GM19238 (cell line): ENCODE results near the gene IRAK2.
"Not testable (repeated sequence)": the region's sequence is repeated elsewhere in the genome, so short reads cannot be mapped to it uniquely, and the experiment has no call there.

Source experiments
- DNase-seq: peaks from one replicate; pipeline ENCODE4 v3.0.0; 2011; ENCODE audit warnings: low spot score; ENCODE audit not compliant: insufficient read length

Gene IRAK2

GRCh38 chr3:10164546-10165393 lies at the start of gene IRAK2:
Gene IRAK2 (plus strand): TSS chr3:10164919. CDS start chr3:10164955, 36 bp downstream.
- DNase-seq, result peak; percentile 73

GRCh38 chr3:10115326-10116137 lies 49.2 kb upstream of the IRAK2 start, which contains the start of gene BRK1:
Gene BRK1 (plus strand): TSS chr3:10115675. CDS start chr3:10115702, 27 bp downstream.
- peak; percentile 98 for DNase-seq

DNA sequence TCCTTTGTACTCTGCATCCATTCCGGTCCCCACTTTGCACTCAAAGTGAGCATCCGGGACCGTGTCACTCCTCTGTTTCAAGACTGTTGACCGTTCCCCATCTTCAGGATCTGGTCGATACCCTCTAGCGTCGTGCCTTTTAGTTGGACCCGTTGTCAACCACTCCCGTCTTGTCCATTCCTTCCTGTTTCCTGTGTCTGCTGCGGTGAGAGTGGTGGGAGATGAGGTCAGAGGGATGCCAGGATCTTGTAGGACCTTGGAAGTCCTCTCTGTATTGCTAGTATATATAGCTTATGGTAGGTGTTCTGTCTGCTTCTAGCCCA lies 48.6 kb upstream of the IRAK2 start:
- no peak for DNase-seq

- DNase-seq, result no peak
Observed at GRCh38 chr3:10116928-10117327, 47.8 kb upstream of the IRAK2 start.

- no peak for DNase-seq
Observed at GRCh38 chr3:10119376-10119775, 45.3 kb upstream of the IRAK2 start.

DNA sequence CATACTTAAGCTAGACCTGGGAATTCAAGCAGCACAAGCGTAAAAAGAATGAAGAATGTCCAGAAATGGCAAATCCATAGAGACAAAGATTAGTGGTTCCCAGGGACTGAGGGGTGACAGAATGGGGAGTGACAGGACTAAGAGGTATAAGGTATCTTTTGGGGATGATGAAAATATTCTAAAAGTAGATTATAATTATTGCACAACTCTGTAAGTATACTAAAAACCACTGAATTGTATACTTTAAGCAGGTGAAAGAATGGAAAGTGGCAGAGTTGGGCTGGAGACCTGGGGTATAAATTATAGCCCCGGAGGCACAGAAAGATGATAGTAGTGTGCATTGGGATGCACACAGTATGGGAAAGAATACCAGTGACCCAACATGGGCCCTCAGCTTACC lies 43.7 kb upstream of the IRAK2 start:
- no peak for DNase-seq

DNA sequence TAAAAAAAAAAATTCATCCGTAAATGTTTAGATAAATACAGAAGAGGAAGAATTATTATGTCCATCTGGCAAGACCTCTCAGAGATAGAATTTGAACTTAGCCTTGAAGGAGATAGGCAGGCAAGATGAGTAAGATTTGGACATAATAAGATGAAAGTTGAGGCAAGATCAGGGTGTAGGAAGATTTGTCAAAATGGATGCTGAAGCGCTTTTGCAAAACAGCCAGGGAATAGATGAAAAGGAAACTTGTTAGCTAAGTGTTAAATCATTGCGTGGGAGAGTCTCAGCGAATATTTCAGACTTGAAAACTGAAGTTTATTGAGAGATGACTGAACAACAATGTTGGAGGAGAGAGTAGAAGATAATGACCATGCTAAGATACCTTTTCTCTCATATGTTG lies 42.0 kb upstream of the IRAK2 start:
- DNase-seq, result no peak

- DNase-seq, result not testable (repeated sequence)
Observed at GRCh38 chr3:10135872-10136271, 28.8 kb upstream of the IRAK2 start.

DNA sequence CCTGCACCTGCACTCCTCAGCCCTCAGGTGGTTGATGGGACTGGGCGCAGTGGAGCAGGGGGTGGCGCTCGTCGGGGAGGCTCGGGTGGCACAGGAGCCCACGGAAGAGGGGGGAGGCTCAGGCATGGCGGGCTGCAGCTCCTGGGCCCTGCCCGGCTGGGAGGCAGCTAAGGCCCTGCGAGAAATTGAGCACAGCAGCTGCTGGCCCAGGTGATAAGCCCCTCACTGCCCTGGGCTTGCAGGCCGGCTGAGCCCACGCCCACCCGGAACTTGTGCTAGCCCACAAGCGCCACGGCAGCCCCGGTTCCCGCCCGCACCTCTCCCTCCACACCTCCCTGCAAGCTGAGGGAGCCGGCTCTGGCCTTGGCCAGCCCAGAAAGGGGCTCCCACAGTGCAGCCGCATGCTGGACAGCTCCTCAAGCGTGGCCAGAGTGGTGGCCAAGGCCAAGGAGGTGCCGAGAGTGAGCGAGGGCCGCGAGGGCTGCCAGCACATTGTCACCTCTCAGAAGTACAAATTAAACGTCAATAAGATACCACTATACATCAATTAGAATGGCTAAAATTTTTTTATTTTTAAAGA lies 28.2 kb upstream of the IRAK2 start:
- DNase-seq, result no peak

DNA sequence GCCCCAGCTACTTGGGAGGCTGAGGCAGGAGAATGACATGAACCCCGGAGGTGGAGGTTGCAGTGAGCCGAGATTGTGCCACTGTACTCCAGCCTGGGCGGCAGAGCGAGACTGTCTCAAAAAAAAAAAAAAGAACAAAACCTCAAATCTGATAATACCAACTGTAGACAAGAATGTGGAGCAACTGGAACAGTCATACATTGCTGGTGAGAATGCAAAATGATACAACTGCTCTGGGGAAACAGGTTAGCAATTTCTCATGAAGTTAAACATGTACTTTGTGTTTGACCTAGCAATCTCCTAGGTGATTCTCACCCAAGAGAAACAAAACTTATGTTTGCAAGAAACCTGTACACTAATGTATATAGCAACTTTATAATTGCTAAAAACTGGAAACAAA lies 27.5 kb upstream of the IRAK2 start:
- DNase-seq, result no peak

GRCh38 chr3:10140996-10141546 lies 23.6 kb upstream of the IRAK2 start:
- DNase-seq, result no peak

- DNase-seq, result no peak
Observed at GRCh38 chr3:10142707-10143560, 21.8 kb upstream of the IRAK2 start.

DNA sequence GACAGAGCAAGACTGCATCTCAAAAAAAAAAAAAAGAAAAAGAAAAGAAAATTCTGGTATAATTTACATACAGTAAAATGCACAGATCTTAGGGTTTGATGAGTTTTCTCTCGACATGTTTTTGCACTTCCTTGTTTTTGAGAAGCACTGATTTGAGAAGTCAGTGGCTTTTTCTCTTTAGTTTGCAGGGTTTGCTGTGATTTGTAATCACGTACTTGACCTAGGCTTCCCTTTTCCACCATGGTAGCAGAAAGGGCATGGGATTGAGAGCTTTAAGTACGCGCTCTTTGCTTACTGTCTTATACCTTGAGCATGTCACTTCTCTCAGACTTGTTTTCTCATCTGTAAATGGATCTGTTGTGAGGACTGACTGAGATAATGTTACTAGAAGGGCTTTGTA lies 19.0 kb upstream of the IRAK2 start:
- no peak for DNase-seq

DNA sequence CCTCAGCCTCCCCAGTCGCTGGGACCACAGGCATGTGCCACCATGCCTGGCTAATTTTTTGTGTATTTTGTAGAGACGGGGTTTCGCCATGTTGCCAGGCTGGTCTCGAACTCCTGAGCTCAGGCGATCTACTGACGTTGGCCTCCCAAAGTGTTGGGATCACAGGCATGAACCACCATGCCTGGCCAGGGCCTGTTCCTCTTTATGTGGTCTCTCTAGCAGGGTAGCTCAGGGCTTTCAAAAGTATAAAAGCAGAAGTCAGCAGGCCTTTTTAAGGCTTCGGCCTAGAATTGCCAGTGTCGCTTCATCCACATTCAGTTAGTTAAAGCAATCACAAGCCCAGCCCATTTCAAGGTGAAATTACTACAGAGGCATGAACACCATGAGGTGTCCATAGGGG lies 15.5 kb upstream of the IRAK2 start:
- DNase-seq, result no peak

- DNase-seq, result no peak
Observed at GRCh38 chr3:10150987-10151386, 13.7 kb upstream of the IRAK2 start.

DNA sequence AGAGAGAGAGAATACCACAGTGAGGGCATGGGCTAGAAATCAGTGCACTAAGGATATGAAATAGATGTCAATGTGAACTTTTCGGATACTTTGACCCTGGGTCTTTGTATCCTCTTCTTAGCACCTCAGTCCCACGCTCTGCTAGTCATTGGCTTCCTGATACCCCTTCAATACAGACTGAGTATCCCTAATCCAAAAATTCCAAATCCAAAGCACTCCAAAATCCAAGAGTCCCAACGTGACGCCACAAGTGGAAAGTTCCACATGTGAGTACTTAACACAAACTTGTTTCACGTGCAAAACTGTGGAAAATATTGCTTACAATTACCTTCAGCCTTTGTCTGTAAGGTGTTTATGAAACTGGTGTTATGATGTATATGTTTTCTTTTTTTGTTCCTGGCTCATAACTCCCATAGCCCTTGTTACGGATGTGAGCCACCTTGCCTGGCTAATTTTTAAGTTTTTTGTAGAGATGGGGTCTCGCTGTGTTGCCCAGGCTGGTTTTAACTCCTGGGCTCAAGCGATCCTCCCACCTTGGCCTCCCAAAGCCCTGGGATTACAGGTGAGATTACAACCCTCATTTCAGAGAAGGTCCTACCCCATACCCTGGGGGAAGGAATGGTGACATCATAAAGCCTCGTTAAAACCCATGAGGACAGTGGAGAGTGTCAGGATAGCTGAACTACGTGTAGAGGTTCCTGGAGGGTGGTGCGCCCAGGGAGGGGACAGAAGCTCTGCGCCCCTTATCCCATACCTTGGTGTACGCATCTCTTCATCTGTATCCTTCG lies 10.2 kb upstream of the IRAK2 start:
- DNase-seq, result no peak

DNA sequence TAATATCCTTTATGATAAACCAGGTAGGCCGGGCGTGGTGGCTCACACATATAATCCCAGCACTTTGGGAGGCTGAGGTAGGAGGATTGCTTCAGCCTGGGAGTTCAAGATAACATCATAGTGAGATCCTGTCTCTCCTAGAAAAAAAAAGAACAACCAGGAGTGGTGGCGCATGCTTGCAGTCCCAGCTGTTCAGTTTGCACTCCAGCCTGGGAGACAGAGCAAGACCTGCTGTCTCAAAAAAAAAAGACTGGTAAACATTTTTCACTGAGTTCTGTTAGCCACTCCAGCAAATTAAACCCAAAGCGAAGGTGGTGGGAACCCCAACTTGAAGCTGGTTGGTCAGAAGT lies 9.6 kb upstream of the IRAK2 start:
- DNase-seq, result no peak

GRCh38 chr3:10155658-10156057 lies 9.1 kb upstream of the IRAK2 start:
- no peak for DNase-seq

DNA sequence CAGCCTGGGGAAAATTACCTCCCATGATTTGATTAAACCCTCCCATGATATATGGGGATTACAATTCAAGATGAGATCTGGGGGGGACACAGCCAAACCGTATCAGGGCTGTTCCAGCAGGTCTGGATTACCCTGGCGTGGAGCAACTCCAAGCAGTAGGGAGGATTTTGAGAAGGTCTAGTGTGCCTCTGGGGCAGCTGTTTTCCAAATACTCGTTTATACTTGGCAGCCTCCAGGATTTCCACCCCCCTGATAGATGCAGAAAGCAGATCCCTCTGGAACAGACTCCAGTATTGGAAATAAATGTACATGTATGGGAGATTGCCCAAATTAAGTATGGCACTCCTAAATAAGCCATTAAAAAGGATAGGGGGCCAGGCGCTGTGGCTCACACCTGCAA lies 7.7 kb upstream of the IRAK2 start:
- DNase-seq, result no peak

DNA sequence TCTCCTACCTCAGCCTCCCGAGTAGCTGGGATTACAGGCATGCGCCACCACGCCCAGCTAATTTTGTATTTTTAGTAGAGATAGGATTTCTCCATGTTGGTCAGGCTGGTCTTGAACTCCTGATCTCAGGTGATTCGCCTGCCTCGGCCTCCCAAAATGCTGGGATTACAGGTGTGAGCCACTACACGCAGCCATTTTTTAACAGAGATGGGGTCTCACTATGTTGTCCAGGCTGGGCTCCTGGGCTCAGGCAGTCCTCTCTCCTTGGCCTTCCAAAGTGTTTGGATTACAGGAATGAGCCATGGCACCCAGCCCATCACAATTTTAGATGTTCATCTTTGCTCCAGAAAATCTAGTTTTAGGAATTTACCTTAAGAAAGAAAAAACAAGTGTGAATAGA lies 6.2 kb upstream of the IRAK2 start:
- not testable (repeated sequence) for DNase-seq
